ENCODE results near the gene TLCD4. TPM values are rescaled to one million over a fixed set of nuclear protein-coding genes. Genes with fewer than 3 reads are reported as not detected.

TLCD4 gene
- total and polyA plus RNA-seq, 10 of the 15 experiments (the other 5 are each of a cell fraction or from before 2014, with no cell fraction given), result under 0.01 to 0.10 (median 0.04) TPM; not detected in 5

DNA sequence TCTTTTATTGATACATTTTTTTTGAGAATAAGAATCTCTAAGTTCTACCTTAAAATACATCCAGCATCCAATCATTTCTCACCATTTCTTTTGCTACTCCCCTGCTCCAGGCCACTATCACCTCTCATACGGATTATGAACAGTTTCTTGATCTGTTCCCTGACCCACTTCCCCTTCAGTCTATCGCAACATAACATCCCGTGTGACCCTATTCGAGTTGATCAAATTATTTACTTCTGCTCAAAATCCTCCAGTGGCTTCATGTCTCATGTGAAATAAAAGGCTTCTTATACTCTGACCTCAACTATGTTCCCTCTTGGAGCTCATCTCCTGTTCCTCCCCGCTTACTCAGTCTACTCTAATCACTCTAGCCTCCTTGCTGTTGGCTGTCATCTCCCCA lies 49.6 kb upstream of the TLCD4 start:
- WGBS (ENCODE audit: insufficient coverage, insufficient replicate concordance, low lambda C conversion rate, missing lambda C conversion rate), result 78% methylated on average over 5 of the region's 5 CpGs
- no peaks in the 10 kb centered on the region for H4K20me1 ChIP-seq (ENCODE audit: control insufficient read depth, insufficient read depth)
- no peak overlapping the region for H3K9ac ChIP-seq (ENCODE audit: control insufficient read depth, insufficient read depth, low read length)
- H3K4me1 ChIP-seq (ENCODE audit: control insufficient read depth, insufficient read depth, low read length), result no peaks in the 10 kb centered on the region
- no peaks in the 10 kb centered on the region; a peak in 1 of 4 replicates for H3K36me3 ChIP-seq (ENCODE audit: control insufficient read depth in 2 of 2, insufficient read depth in 2 of 2, low read length in 1 of 2)
- no TSS peak for BruUV-seq (replicated peaks)
- H2AFZ ChIP-seq (ENCODE audit: control insufficient read depth, low read depth, low read length), result no peak overlapping the region
- H3K27ac ChIP-seq (ENCODE audit: control insufficient read depth, insufficient read depth), result no peak overlapping the region
- H3K9me3 ChIP-seq (replicated peaks; ENCODE audit: control insufficient read depth, insufficient read depth, low read length), result no peaks in the 10 kb centered on the region
- CTCF ChIA-PET, result interaction anchor here (1.1 kb wide), 1 partner anchor 20 kb away, joined by 4 read pairs; no protein-coding TSS in a partner anchor
- H3K79me2 ChIP-seq (ENCODE audit: control insufficient read depth, insufficient read depth, low read length), result no peaks in the 10 kb centered on the region
- POLR2A ChIA-PET, result no interaction called here
- SMC1A ChIA-PET (ENCODE audit: uncharacterized antibody, unreplicated experiment), result no interaction called here
- RAD21 ChIA-PET (ENCODE audit: unreplicated experiment), result interaction anchor here (1.3 kb wide), 1 partner anchor 213 kb away, joined by 3 read pairs; no protein-coding TSS in a partner anchor
- in situ Hi-C loops (cut with MboI) (no loop called here), intact Hi-C loops (cut with micrococcal nuclease; ENCODE audit: unreplicated experiment) (no loop called here)
- no peak overlapping the region for H3K4me3 ChIP-seq
- ATAC-seq (no peak), DNase-seq (ENCODE audit: low read depth, low spot score) (no peak), FAIRE-seq (no peak)
- H3K27me3 ChIP-seq (replicated peaks in 1 of 2; ENCODE audit: control insufficient read depth in 2 of 2, insufficient read depth in 2 of 2, low read length in 1 of 2), result no peaks in the 10 kb centered on the region
- no peak overlapping the region for H3K4me2 ChIP-seq (ENCODE audit: control insufficient read depth, insufficient read depth)
- TF ChIP-seq MYB (IDR thresholded peaks at IDR 0.05; ENCODE audit: borderline replicate concordance, low read depth, low read length) (no peak), NR2C2 (IDR thresholded peaks at IDR 0.05; ENCODE audit: borderline replicate concordance, control insufficient read depth, insufficient read length, low read depth) (no peak), HDGF (IDR thresholded peaks at IDR 0.05) (no peak), ZNF274 (IDR thresholded peaks at IDR 0.05; ENCODE audit: insufficient read depth, insufficient read length) (no peak), SUZ12 (IDR thresholded peaks at IDR 0.05; ENCODE audit: unreplicated experiment) (no peak), ZZZ3 (IDR thresholded peaks at IDR 0.05; ENCODE audit: control insufficient read depth, insufficient read length, low read depth) (no peak), GATAD2B (conservative IDR thresholded peaks at IDR 0.05; ENCODE audit: low read depth) (no peak), CBX3 (IDR thresholded peaks at IDR 0.05; ENCODE audit: borderline replicate concordance, low read depth) (no peak), SIX5 (IDR thresholded peaks at IDR 0.05; ENCODE audit: low read depth, low read length, severe bottlenecking) (no peak), ATF7 (IDR thresholded peaks at IDR 0.05; ENCODE audit: low read depth) (no peak), POLR2AphosphoS5 (IDR thresholded peaks at IDR 0.05; ENCODE audit: low read length) (no peak), POLR2A (IDR thresholded peaks at IDR 0.05; ENCODE audit: low read depth, low read length) (no peak), EGR1 (IDR thresholded peaks at IDR 0.05; ENCODE audit: borderline replicate concordance in 1 of 2, low read depth in 2 of 2, low read length in 2 of 2) (no peak)
- TF ChIP-seq, protein P1, sequence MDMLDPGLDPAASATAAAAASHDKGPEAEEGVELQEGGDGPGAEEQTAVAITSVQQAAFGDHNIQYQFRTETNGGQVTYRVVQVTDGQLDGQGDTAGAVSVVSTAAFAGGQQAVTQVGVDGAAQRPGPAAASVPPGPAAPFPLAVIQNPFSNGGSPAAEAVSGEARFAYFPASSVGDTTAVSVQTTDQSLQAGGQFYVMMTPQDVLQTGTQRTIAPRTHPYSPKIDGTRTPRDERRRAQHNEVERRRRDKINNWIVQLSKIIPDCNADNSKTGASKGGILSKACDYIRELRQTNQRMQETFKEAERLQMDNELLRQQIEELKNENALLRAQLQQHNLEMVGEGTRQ (IDR thresholded peaks at IDR 0.05; ENCODE audit: borderline replicate concordance, low read depth, low read length), result no peak
- TF ChIP-seq, protein P2, sequence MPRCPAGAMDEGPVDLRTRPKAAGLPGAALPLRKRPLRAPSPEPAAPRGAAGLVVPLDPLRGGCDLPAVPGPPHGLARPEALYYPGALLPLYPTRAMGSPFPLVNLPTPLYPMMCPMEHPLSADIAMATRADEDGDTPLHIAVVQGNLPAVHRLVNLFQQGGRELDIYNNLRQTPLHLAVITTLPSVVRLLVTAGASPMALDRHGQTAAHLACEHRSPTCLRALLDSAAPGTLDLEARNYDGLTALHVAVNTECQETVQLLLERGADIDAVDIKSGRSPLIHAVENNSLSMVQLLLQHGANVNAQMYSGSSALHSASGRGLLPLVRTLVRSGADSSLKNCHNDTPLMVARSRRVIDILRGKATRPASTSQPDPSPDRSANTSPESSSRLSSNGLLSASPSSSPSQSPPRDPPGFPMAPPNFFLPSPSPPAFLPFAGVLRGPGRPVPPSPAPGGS (IDR thresholded peaks at IDR 0.05; ENCODE audit: borderline replicate concordance, insufficient read depth, low read depth, low read length, poor library complexity, severe bottlenecking), result no peak
- TF ChIP-seq, protein P3, sequence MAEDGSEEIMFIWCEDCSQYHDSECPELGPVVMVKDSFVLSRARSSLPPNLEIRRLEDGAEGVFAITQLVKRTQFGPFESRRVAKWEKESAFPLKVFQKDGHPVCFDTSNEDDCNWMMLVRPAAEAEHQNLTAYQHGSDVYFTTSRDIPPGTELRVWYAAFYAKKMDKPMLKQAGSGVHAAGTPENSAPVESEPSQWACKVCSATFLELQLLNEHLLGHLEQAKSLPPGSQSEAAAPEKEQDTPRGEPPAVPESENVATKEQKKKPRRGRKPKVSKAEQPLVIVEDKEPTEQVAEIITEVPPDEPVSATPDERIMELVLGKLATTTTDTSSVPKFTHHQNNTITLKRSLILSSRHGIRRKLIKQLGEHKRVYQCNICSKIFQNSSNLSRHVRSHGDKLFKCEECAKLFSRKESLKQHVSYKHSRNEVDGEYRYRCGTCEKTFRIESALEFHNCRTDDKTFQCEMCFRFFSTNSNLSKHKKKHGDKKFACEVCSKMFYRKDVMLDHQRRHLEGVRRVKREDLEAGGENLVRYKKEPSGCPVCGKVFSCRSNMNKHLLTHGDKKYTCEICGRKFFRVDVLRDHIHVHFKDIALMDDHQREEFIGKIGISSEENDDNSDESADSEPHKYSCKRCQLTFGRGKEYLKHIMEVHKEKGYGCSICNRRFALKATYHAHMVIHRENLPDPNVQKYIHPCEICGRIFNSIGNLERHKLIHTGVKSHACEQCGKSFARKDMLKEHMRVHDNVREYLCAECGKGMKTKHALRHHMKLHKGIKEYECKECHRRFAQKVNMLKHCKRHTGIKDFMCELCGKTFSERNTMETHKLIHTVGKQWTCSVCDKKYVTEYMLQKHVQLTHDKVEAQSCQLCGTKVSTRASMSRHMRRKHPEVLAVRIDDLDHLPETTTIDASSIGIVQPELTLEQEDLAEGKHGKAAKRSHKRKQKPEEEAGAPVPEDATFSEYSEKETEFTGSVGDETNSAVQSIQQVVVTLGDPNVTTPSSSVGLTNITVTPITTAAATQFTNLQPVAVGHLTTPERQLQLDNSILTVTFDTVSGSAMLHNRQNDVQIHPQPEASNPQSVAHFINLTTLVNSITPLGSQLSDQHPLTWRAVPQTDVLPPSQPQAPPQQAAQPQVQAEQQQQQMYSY (CRISPR knock-in tag; IDR thresholded peaks at IDR 0.05), result no peak

Data from GM12878 (cell line).